ENCODE measurements around the gene PYHIN1.

Gene PYHIN1

DNA sequence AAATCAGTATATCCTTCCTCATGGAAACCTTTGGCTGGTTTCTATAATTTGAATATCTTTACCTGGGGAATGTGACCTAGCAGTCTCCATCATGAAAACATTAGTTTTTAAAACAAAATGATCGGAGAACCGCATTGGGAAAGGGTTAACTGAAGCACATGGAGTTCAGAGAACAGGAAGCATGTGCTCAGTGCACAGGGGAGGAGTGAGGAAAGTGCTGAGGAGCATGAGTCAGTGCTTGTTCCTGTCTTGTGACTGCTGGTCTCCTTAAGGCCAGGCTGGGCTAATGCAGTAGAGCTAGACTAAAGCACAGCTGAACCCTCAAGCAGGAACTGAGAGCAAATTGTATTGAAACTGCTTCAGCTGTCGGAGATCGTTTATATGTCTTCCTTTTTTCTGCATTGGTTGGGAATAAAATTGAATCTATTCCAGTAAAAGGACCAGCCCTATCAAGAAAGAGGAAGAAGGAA lies 84.1 kb downstream of the PYHIN1 start:
- no peak for DNase-seq

DNA sequence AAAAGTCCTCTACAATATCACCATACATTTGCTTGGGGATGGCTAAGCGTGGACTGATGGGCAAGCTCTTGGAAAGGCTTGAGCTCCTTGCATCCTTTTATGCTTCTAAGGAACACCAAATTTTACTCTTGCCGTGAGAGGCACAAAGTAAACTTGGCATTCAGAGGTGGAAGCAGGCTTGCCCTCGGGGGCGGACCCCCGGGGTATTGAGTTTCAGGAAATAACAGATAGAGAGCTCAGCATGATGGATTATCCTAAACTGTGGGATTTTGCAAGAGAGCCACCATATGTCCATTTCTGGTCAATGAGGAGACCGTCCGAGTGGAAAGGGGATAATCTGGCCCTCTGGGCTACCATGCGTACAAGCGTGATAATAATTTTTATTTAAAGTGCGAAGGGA lies 92.4 kb downstream of the PYHIN1 start:
- no peak for DNase-seq

DNA sequence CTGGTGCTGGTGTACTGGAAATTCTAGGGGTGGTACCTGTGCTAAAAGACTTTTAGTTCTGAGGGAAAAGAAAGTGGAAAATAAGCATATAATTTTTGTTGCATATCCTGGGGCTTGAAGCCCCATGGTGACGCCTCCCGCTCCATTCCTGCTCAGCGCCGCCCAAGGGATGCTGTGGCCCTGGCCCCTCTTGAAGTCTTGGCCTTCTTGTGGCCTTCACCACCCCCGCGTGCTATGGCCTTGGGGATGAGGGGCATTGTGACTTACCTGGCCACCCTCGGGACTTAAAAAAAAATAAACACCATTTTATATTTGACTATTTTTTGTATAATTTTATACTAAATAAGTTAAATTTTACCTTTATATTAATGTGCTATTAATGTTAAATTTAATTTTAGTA lies 93.7 kb downstream of the PYHIN1 start:
- DNase-seq = no peak

All from SHP77 (cell line).